PFSK-1 (cell line): ENCODE results near the gene ROPN1B.

Experiments used
- FOXP2 ChIP-seq: optimal IDR thresholded peaks from 2 replicates; pipeline ENCODE3; 2011; ENCODE audit warnings: borderline replicate concordance, control low read depth, inconsistent platforms; ENCODE audit not compliant: insufficient read depth; ENCODE audit errors: extremely low read length, extremely low read depth
- POLR2AphosphoS5 ChIP-seq: IDR thresholded peaks from 2 replicates; pipeline ENCODE4 v1.6.1; 2012; ENCODE audit warnings: low read depth, mild to moderate bottlenecking, control low read depth, low read length, moderate library complexity
- SIN3A ChIP-seq: IDR thresholded peaks from 2 replicates; pipeline ENCODE4 v1.6.1; 2012; ENCODE audit warnings: mild to moderate bottlenecking, low read length, moderate library complexity, borderline replicate concordance; ENCODE audit not compliant: insufficient read depth
- TAF1 ChIP-seq: IDR thresholded peaks from 2 replicates; pipeline ENCODE4 v1.6.1; 2012; ENCODE audit warnings: low read length, control low read depth, borderline replicate concordance; ENCODE audit not compliant: insufficient read depth
- TF ChIP-seq, protein P1 (sequence below), 2 experiments: IDR thresholded peaks; 2 replicates each; pipeline versions ENCODE4 v1.6.1 to v1.8.0; 2011 to 2012; ENCODE audit warnings: low read depth in 2 of 2, low read length in 2 of 2, control low read depth in 1 of 2, inconsistent platforms in 1 of 2, mild to moderate bottlenecking in 1 of 2, moderate library complexity in 1 of 2; ENCODE audit not compliant: insufficient read depth in 1 of 2

Gene ROPN1B

DNA sequence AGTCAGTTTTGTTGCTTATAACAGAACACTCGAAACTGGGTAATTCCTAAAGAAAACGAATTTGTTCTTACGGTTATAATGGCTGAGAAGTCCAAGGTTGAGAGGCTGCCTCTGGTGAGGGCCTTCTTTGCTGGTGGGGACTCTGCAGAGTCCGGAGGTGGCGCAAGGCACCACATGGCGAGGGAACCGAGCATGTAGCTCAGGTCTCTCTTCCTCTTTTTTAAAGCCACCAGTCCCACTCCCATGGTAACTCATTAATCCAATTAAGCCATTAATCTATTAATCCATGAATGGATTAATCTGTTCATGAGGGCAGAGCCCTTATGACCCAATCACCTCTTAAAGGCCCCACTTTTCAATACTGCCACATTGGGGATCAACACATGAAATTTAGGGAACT is 50.0 kb downstream of the ROPN1B start:
- TF ChIP-seq TAF1 (no peak), POLR2AphosphoS5 (no peak), FOXP2 (no peak), SIN3A (no peak)
- TF ChIP-seq, protein P1, sequence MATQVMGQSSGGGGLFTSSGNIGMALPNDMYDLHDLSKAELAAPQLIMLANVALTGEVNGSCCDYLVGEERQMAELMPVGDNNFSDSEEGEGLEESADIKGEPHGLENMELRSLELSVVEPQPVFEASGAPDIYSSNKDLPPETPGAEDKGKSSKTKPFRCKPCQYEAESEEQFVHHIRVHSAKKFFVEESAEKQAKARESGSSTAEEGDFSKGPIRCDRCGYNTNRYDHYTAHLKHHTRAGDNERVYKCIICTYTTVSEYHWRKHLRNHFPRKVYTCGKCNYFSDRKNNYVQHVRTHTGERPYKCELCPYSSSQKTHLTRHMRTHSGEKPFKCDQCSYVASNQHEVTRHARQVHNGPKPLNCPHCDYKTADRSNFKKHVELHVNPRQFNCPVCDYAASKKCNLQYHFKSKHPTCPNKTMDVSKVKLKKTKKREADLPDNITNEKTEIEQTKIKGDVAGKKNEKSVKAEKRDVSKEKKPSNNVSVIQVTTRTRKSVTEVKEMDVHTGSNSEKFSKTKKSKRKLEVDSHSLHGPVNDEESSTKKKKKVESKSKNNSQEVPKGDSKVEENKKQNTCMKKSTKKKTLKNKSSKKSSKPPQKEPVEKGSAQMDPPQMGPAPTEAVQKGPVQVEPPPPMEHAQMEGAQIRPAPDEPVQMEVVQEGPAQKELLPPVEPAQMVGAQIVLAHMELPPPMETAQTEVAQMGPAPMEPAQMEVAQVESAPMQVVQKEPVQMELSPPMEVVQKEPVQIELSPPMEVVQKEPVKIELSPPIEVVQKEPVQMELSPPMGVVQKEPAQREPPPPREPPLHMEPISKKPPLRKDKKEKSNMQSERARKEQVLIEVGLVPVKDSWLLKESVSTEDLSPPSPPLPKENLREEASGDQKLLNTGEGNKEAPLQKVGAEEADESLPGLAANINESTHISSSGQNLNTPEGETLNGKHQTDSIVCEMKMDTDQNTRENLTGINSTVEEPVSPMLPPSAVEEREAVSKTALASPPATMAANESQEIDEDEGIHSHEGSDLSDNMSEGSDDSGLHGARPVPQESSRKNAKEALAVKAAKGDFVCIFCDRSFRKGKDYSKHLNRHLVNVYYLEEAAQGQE (IDR thresholded peaks at IDR 0.05; ENCODE audit: insufficient read depth in 1 of 2, low read depth in 2 of 2, low read length in 2 of 2): no peak

DNA sequence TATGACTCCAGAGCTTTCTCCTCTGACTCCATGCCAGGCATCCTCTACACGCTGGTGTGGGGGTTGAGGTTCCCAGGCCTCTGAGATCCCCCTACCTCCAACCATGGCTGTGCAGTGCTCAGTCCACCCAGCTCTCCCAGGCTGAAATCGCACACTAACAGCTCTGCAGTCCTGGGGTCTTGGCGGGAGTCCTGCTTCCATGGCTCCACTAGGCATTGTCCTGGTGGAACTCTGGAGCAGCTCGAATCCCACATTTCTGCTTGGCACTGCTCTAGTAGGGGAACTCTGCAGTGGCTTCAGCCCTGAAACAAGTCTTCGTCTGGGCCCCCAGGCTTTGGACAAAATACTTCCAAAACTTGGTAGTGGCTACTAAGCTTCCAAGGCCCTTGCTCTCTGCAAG is 50.7 kb downstream of the ROPN1B start:
- no peak for TF ChIP-seq POLR2AphosphoS5
- TF ChIP-seq, protein P1 (IDR thresholded peaks at IDR 0.05; ENCODE audit: insufficient read depth in 1 of 2, low read depth in 2 of 2, low read length in 2 of 2): no peak
- no peak for TF ChIP-seq TAF1
- TF ChIP-seq FOXP2: no peak
- TF ChIP-seq SIN3A: no peak

DNA sequence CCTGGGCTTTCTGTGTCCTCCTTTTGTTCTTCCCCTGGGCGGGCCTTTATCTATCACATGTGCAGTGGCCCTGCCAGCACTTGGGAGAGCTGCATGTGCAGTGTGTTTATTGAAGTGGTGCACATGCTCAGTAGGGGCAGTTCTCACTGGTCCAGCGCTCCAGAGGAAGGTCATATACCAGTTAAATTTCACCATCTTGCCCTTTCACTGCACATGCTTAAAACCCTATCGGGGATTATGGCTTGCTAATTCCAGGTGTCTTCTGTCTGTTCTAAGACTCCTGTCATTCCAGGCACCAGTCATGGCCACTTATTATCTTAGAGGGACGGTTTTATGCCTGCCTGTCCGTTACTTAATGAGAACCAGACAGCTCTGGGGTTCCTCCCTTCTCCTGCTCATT is 52.2 kb downstream of the ROPN1B start:
- TF ChIP-seq POLR2AphosphoS5: no peak
- TF ChIP-seq TAF1: no peak
- TF ChIP-seq, protein P1 (IDR thresholded peaks at IDR 0.05; ENCODE audit: insufficient read depth in 1 of 2, low read depth in 2 of 2, low read length in 2 of 2): no peak
- no peak for TF ChIP-seq FOXP2

DNA sequence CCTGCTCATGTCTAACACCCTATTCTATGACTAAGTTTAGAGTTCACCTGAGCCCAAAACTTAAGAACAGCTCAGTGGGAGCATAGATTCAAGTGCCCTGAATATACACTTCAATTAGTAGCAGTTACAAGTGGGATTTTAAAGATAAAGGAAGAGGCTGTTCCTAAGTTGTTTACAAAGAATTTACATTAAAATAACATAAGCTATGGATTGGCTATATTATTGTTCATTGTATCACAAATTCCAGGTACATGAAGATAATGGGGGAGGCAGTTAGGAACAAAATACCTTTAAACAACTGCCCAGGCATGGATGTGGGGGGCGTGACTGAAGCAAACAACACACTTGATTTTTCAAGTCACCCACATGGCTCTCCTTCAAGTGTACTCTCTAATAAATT is 52.7 kb downstream of the ROPN1B start:
- TF ChIP-seq TAF1: no peak
- TF ChIP-seq, protein P1 (IDR thresholded peaks at IDR 0.05; ENCODE audit: insufficient read depth in 1 of 2, low read depth in 2 of 2, low read length in 2 of 2): no peak
- no peak for TF ChIP-seq POLR2AphosphoS5
- no peak for TF ChIP-seq SIN3A
- TF ChIP-seq FOXP2: no peak

DNA sequence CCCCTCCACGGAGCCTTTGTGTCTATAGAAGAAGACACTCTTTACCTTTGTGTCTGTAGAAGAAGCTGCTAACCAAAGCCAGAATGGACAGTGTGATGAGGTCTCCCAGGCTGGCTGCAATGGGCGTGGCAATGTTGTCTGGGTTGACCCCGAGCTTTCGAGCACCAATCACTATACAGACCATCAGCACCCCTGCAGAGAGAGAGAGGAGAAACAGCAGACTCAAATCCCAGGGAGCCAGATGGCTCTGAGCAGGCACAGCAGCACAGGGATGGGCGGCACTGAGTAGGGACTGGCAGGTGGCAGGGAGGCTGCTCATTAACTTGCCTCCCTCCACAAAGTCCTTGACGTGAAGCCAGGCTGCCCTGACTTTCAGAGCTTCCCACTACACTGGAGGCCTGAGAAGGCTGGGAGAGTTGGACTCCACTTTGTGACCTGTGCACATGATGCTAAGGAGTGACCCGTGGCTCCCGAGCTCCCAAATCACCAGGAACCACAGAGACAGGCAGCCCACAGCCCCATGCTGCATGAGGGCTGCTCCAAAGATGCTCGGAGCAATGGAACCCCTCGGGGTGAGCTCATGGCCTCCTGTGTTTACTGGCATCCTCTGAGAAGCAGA is 53.9 kb downstream of the ROPN1B start:
- TF ChIP-seq SIN3A (no peak), TAF1 (no peak), FOXP2 (no peak)
- TF ChIP-seq, protein P1 (IDR thresholded peaks at IDR 0.05; ENCODE audit: insufficient read depth in 1 of 2, low read depth in 2 of 2, low read length in 2 of 2): no peak
